ENCODE measurements around the gene UNCX. TPM values are rescaled to one million over a fixed set of nuclear protein-coding genes. Genes with fewer than 3 reads are reported as not detected.

Gene UNCX
- total and polyA plus RNA-seq, 2 of the 4 experiments (the other 2 are of a cell fraction), result not detected

- ChIA-PET CTCF (no interaction called here), POLR2A (ENCODE audit: unreplicated experiment) (no interaction called here)
- in situ Hi-C loops (cut with MboI; ENCODE audit: low sequenced_read_pairs), result no loop called here
- Histone ChIP-seq H3K23ac (ENCODE audit: low read depth, low read length) (no peak overlapping the region), H2BK5ac (ENCODE audit: low read depth, low read length, poor library complexity, severe bottlenecking) (no peak overlapping the region), H3K18ac (ENCODE audit: low read depth, low read length) (no peak overlapping the region), H4K20me1 (ENCODE audit: insufficient read depth, low read length) (peaks cover 18% of the 10 kb centered on the region; the same call in 1 of the 2 replicates), H3K56ac (ENCODE audit: extremely low read depth, insufficient read depth, low read length) (no peak overlapping the region), H3K27me3 (ENCODE audit: control insufficient read depth, insufficient read depth, low read length) (peaks cover 88% of the 10 kb centered on the region), H3K4me1 (ENCODE audit: control insufficient read depth, insufficient read depth, low read length) (no peaks in the 10 kb centered on the region), H4K5ac (ENCODE audit: low read depth, low read length) (no peak overlapping the region), H3K9me1 (ENCODE audit: insufficient read depth, low read length) (no peaks in the 10 kb centered on the region), H4K8ac (ENCODE audit: low read depth in 2 of 2, low read length in 2 of 2) (no peak overlapping the region), H3K4me2 (ENCODE audit: low read depth, low read length) (no peak overlapping the region), H2AFZ (replicated peaks; ENCODE audit: low read length, poor library complexity) (no peak overlapping the region), H2BK120ac (ENCODE audit: low read depth, low read length) (no peak overlapping the region), H2BK15ac (ENCODE audit: low read depth, low read length) (no peak overlapping the region), H3K9me3 (ENCODE audit: control insufficient read depth, insufficient read depth, low read length) (peaks cover 30% of the 10 kb centered on the region), H3K36me3 (ENCODE audit: control insufficient read depth, insufficient read depth, low read length) (no peaks in the 10 kb centered on the region), H3K79me1 (ENCODE audit: low read depth in 1 of 2, low read length in 2 of 2) (no peaks in the 10 kb centered on the region), H3K14ac (replicated peaks; ENCODE audit: low read depth, low read length) (no peak overlapping the region), H4K91ac (ENCODE audit: insufficient read depth, low read depth, low read length) (no peak overlapping the region), H2AK9ac (replicated peaks; ENCODE audit: low read depth, low read length, poor library complexity) (no peak overlapping the region), H2BK20ac (ENCODE audit: low read depth, low read length) (no peak overlapping the region), H3K4me3 (ENCODE audit: insufficient read depth, low read depth, low read length) (no peak overlapping the region), H3K4ac (ENCODE audit: low read depth, low read length) (no peak overlapping the region), H3K9ac (ENCODE audit: low read depth, low read length) (no peak overlapping the region), H2AK5ac (ENCODE audit: low read depth, low read length) (no peak overlapping the region), H3K27ac (ENCODE audit: insufficient read depth, low read length) (no peak overlapping the region)
- 4% methylated on average over 3 of the region's 30 CpGs; no CpG with 5 or more reads in 1 of the 2 experiments for WGBS, 2 experiments (ENCODE audit: extremely low coverage in 2 of 2, insufficient read length in 1 of 2)
- dilution Hi-C loops (cut with HindIII; ENCODE audit: low sequenced_read_pairs, unreplicated experiment), result no loop called here
- DNase-seq (no peak), ATAC-seq (ENCODE audit: low read depth) (no peak)
- intact Hi-C loops (cut with micrococcal nuclease), result no loop called here
- TF ChIP-seq FOS (IDR thresholded peaks at IDR 0.05; ENCODE audit: low read depth, low read length) (no peak), CEBPB (IDR thresholded peaks at IDR 0.05; ENCODE audit: low read depth, low read length) (no peak), USF2 (IDR thresholded peaks at IDR 0.05; ENCODE audit: low read depth, low read length) (no peak), BHLHE40 (IDR thresholded peaks at IDR 0.05; ENCODE audit: low read depth, low read length) (no peak), MXI1 (IDR thresholded peaks at IDR 0.05; ENCODE audit: borderline replicate concordance, low read depth, low read length) (no peak)
- no TSS peak for BruUV-seq (replicated peaks)
Measured at GRCh38 chr7:1234049-1234880, 1.6 kb downstream of the UNCX start.

Measured in IMR-90 (cell line).